Gastroesophageal sphincter (tissue), 3 donors: ENCODE data around the gene SLC43A1.

Source experiments
- POLR2A ChIP-seq, 2 donors: fragments of 450-650 bp; IDR thresholded peaks; one replicate each; pipeline ENCODE4 v1.6.1; 2017; ENCODE audit warnings: antibody characterized with exemption in 2 of 2, mild to moderate bottlenecking in 2 of 2, moderate library complexity in 1 of 2
- POLR2AphosphoS5 ChIP-seq: sonication (generic); formaldehyde crosslinking; IDR thresholded peaks from one replicate; pipeline ENCODE4 v1.6.1; 2017; ENCODE audit warnings: antibody characterized with exemption
- TF ChIP-seq, protein P1 (sequence below), 4 experiments: fragments of 200-600 bp in 2 of 4; fragments of 450-650 bp in 2 of 4; sonication (generic) in 1 of 4; IDR thresholded peaks; one replicate each; pipeline ENCODE4 v1.5.1; 2017 to 2019; ENCODE audit warnings: antibody characterized with exemption in 4 of 4, mild to moderate bottlenecking in 2 of 4, moderate library complexity in 2 of 4

DNA sequence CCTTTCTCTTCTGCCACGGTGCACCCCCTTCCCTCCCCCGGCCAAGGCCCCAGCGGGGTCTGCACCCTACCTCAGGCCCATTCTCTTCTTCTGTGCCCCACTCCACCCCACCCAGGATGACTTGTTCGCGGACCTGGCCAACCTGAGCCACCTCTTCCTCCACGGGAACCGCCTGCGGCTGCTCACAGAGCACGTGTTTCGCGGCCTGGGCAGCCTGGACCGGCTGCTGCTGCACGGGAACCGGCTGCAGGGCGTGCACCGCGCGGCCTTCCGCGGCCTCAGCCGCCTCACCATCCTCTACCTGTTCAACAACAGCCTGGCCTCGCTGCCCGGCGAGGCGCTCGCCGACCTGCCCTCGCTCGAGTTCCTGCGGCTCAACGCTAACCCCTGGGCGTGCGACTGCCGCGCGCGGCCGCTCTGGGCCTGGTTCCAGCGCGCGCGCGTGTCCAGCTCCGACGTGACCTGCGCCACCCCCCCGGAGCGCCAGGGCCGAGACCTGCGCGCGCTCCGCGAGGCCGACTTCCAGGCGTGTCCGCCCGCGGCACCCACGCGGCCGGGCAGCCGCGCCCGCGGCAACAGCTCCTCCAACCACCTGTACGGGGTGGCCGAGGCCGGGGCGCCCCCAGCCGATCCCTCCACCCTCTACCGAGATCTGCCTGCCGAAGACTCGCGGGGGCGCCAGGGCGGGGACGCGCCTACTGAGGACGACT lies 39.3 kb downstream of the SLC43A1 start:
- TF ChIP-seq, protein P1, sequence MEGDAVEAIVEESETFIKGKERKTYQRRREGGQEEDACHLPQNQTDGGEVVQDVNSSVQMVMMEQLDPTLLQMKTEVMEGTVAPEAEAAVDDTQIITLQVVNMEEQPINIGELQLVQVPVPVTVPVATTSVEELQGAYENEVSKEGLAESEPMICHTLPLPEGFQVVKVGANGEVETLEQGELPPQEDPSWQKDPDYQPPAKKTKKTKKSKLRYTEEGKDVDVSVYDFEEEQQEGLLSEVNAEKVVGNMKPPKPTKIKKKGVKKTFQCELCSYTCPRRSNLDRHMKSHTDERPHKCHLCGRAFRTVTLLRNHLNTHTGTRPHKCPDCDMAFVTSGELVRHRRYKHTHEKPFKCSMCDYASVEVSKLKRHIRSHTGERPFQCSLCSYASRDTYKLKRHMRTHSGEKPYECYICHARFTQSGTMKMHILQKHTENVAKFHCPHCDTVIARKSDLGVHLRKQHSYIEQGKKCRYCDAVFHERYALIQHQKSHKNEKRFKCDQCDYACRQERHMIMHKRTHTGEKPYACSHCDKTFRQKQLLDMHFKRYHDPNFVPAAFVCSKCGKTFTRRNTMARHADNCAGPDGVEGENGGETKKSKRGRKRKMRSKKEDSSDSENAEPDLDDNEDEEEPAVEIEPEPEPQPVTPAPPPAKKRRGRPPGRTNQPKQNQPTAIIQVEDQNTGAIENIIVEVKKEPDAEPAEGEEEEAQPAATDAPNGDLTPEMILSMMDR (IDR thresholded peaks at IDR 0.05) = no peak
- no peak for TF ChIP-seq POLR2A (IDR thresholded peaks at IDR 0.05)
- TF ChIP-seq POLR2AphosphoS5 = peak; percentile 6
